NCI-H128 (cell line): Measurements from ENCODE around the gene KIAA1210.

Source experiments
- DNase-seq: peaks from one replicate; lab custom pipeline; 2025; ENCODE audit not compliant: unreplicated experiment; lab: John Stamatoyannopoulos, UW

The KIAA1210 gene

GRCh38 chrX:119127650-119128049 lies at the start of gene KIAA1210:
TSS of gene KIAA1210 (minus strand) at chrX:119127812. CDS start at chrX:119123642, 4,170 bp downstream.
- DNase-seq = no peak

- DNase-seq = no peak
These were observed 49.7 kb upstream of the KIAA1210 start for GRCh38 chrX:119177278-119177677.

- no peak for DNase-seq
These were observed 47.3 kb upstream of the KIAA1210 start for GRCh38 chrX:119174900-119175299.

- no peak for DNase-seq
These were observed 40.5 kb upstream of the KIAA1210 start for GRCh38 chrX:119168104-119168503.

GRCh38 chrX:119158226-119158625 lies 30.6 kb upstream of the KIAA1210 start:
- no peak for DNase-seq

GRCh38 chrX:119156241-119156640 lies 28.6 kb upstream of the KIAA1210 start:
- no peak for DNase-seq

GRCh38 chrX:119155416-119156035 lies 27.9 kb upstream of the KIAA1210 start:
- DNase-seq = no peak

GRCh38 chrX:119151051-119151380 lies 23.4 kb upstream of the KIAA1210 start:
- DNase-seq = no peak

GRCh38 chrX:119150163-119151050 lies 22.8 kb upstream of the KIAA1210 start:
- DNase-seq = no peak

GRCh38 chrX:119147486-119147885 lies 19.9 kb upstream of the KIAA1210 start:
- no peak for DNase-seq

GRCh38 chrX:119145241-119145653 lies 17.6 kb upstream of the KIAA1210 start:
- DNase-seq = no peak

GRCh38 chrX:119134466-119134865 lies 6.9 kb upstream of the KIAA1210 start:
- DNase-seq = no peak

- no peak for DNase-seq
These were observed 5.3 kb upstream of the KIAA1210 start for GRCh38 chrX:119132961-119133360.

GRCh38 chrX:119132316-119132715 lies 4.7 kb upstream of the KIAA1210 start:
- DNase-seq = no peak

- DNase-seq = no peak
These were observed 3.3 kb upstream of the KIAA1210 start for GRCh38 chrX:119130911-119131310.

GRCh38 chrX:119121341-119121740 lies 6.3 kb downstream of the KIAA1210 start:
- DNase-seq = no peak

GRCh38 chrX:119118780-119119395 lies 8.7 kb downstream of the KIAA1210 start:
- peak; percentile 0 for DNase-seq

GRCh38 chrX:119107206-119107605 lies 20.4 kb downstream of the KIAA1210 start:
- no peak for DNase-seq

- DNase-seq = no peak
These were observed 21.8 kb downstream of the KIAA1210 start for GRCh38 chrX:119105826-119106225.

GRCh38 chrX:119101168-119101567 lies 26.4 kb downstream of the KIAA1210 start:
- no peak for DNase-seq

- no peak for DNase-seq
These were observed 31.7 kb downstream of the KIAA1210 start for GRCh38 chrX:119095936-119096335.

- no peak for DNase-seq
These were observed 32.8 kb downstream of the KIAA1210 start for GRCh38 chrX:119094819-119095218.
